Measurements from ENCODE around the gene SIL1.

Gene SIL1

GRCh38 chr5:138909734-138910133 lies 288.4 kb downstream of the SIL1 start:
- no peak for DNase-seq

- DNase-seq = no peak
Measured at GRCh38 chr5:138905541-138905940, 292.6 kb downstream of the SIL1 start.

GRCh38 chr5:138903130-138903775 lies 294.9 kb downstream of the SIL1 start:
- no peak for DNase-seq

DNA sequence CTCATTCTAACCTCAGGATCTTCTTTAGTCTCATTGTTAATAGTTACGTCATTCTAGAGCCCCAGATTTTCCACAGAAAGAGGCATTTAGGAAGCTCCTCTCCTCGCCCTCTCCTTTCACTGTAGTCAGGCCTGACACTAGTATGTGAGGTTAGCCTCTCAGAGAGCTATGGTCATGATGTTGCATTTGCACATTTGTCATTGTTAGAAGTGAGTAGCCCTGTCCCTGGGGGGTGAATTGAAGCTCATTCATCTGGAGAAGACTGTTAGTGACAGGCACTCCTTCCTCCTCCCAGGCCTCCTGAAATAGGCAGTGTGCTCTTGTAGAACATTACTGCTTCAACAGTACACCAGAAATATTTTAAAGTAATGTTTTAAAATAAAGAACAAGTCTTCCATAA lies 296.5 kb downstream of the SIL1 start:
- peak; percentile 15 for DNase-seq

DNA sequence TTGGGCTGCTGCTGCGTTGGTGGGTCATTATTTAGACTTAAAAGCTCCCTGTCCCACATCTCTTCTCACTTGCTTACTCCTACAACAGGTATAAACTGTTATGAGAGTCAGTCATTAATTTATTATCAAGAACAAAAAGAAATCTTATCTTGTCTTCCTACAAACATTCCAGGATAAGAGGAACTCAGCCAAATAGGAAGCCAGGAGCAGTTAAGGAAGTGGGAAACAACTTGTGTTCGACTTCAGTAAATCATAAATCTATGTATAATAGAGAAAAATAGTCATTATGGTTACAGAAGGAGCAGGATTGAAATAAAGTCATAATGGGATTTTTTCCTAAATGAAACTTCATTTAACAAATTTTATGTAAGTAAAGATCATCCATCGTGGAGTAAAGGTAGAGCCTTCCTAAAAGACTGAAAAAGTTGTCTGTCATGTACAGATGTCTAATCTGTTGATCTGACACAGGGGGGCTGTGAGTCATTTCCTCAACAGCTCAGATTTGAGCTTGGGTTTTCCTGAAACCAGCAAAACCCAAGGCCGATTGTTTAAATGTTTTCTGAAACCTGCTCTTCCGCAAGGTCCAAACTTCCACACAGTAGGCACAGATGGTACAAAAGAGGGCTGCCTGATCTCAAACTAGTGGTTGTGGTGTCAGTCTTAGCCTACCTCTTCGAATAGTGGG lies 297.7 kb downstream of the SIL1 start:
- DNase-seq = peak; percentile 71

DNA sequence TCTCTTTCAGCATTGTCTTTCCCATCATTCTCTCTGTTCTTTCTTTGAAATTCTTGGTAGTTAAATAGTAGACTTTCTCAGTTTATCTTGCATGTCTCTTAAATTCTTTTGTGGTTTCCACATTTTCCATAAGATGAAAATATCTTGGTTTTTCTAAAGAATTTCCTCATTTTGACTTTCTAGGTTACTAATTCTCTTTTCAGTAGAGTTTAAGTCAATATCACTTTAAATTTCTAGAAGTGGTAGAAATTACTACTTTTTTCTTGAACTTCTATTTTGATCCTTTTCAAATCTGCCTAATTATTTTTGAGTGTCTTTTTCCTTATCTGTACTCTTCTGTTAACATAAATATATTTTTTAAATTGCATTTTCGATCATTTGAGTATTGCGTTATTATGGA lies 299.4 kb downstream of the SIL1 start:
- DNase-seq = no peak

- no peak for DNase-seq
Measured at GRCh38 chr5:138898299-138898698, 299.9 kb downstream of the SIL1 start.
